Duodenal mucosa (tissue), 2 donors: ENCODE data around the gene ADCY9.
A peak's percentile ranks its signal among the peaks of the same experiment; 100 is the strongest.

Source experiments
- H3K27ac ChIP-seq: one replicate; pipeline ENCODE4 v1.7.0; 2013; ENCODE audit warnings: low read depth, low read length
- H3K27me3 ChIP-seq, 2 donors: one replicate each; pipeline ENCODE4 v1.7.0; 2013; ENCODE audit warnings: low read length in 2 of 2, control low read depth in 1 of 2; ENCODE audit not compliant: insufficient read depth in 2 of 2, control insufficient read depth in 1 of 2
- H3K36me3 ChIP-seq, 2 donors: one replicate each; pipeline ENCODE4 v1.7.0; 2013; ENCODE audit warnings: low read length in 2 of 2, control low read depth in 1 of 2; ENCODE audit not compliant: insufficient read depth in 2 of 2, control insufficient read depth in 1 of 2
- H3K4me1 ChIP-seq, 2 donors: one replicate each; pipeline ENCODE4 v1.7.0; 2013; ENCODE audit warnings: low read length in 2 of 2, control low read depth in 1 of 2; ENCODE audit not compliant: insufficient read depth in 2 of 2, control insufficient read depth in 1 of 2
- H3K4me3 ChIP-seq, 2 donors: one replicate each; pipeline ENCODE4 v1.7.0; 2013; ENCODE audit warnings: low read length in 2 of 2, low read depth in 1 of 2
- H3K9ac ChIP-seq, 2 donors: one replicate each; pipeline ENCODE4 v1.7.0; 2013; ENCODE audit warnings: low read length in 2 of 2, low read depth in 1 of 2
- H3K9me3 ChIP-seq, 2 donors: one replicate each; pipeline ENCODE4 v1.7.0; 2013; ENCODE audit warnings: low read length in 2 of 2, control low read depth in 1 of 2; ENCODE audit not compliant: control insufficient read depth in 1 of 2

Gene ADCY9

DNA sequence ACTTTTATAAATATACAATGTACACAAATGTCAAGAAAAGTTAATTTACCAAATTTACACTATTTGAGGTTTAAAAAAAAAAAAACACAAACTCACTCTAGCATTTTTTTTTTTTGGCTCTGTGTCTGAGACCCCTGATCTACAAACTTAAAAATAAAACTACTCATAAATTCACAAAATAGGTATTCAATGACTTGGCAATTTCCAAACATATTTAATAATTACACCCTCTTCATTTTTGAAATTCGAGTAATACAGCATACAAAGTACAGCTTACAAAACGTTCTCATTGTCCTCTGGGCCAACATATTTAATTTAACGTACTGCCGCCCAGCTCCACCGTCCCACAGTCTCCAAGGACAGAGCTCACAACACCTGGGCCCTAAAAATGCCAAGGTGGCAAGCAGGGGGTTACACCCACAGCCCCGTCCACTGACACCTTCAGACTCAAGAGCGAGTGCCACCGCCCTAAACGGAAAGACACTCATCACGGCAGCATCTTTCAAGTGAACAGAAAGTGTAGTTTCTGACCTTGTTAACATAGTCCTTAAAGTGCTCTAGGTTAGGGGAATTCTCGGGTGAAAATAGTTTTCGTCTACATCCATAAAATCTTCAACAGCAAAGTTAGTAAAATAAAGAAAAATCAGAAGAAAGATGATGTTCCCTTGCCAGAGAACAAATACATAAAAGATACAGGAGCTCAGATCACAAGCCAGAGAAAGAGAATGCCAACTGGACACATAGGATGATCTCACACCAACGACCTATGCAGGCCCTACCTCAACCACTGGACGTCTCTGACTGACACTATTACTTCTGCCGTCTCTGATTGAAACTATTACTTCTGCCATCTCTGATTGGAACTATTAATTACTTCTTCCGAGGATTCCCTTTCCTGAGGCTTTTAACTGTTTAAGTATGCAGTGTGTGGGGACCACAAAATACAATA is 4.2 kb downstream of the ADCY9 start:
- peak overlapping the region in 1 of 2 donors; percentile 48 for H3K9ac ChIP-seq
- H3K27ac ChIP-seq = no peak overlapping the region
- H3K27me3 ChIP-seq = no peaks in the 10 kb centered on the region
- no peaks in the 10 kb centered on the region for H3K36me3 ChIP-seq
- peak overlapping the region; percentile 46 to 70 for H3K4me3 ChIP-seq
- H3K9me3 ChIP-seq = no peaks in the 10 kb centered on the region
- H3K4me1 ChIP-seq = peaks cover 42 to 46% of the 10 kb centered on the region in 2 donors

DNA sequence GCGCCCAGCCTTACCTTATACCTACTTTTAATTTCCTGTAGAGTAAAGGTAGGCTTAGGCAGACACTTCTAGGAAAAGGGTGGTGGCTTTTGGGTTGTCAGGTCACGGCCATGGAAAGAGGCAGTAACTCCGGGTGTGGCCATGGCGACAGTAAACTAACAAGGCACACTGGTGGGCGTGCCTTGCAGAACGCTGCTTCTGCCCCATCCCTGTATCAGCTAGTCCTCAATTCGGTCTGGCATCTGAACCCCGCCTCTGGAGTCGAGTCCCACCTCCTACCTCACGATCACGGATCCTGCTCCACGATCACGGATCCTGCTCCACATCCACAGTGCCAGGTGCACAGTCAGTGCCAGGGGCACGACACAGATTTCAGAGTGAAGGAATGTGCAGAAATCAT is 5.6 kb downstream of the ADCY9 start:
- Histone ChIP-seq H3K4me3 (no peak overlapping the region), H3K9me3 (no peaks in the 10 kb centered on the region), H3K9ac (no peak overlapping the region), H3K27ac (no peak overlapping the region), H3K27me3 (no peaks in the 10 kb centered on the region), H3K4me1 (peaks cover 38 to 42% of the 10 kb centered on the region in 2 donors), H3K36me3 (no peaks in the 10 kb centered on the region)

GRCh38 chr16:4110065-4110464 is 6.2 kb downstream of the ADCY9 start:
- H3K4me3 ChIP-seq = no peak overlapping the region
- peaks cover 38% of the 10 kb centered on the region in 2 donors for H3K4me1 ChIP-seq
- no peaks in the 10 kb centered on the region for H3K36me3 ChIP-seq
- no peak overlapping the region for H3K27ac ChIP-seq
- no peak overlapping the region for H3K9ac ChIP-seq
- H3K9me3 ChIP-seq = no peaks in the 10 kb centered on the region
- no peaks in the 10 kb centered on the region for H3K27me3 ChIP-seq

- Histone ChIP-seq H3K27me3 (no peaks in the 10 kb centered on the region), H3K27ac (no peak overlapping the region), H3K36me3 (no peaks in the 10 kb centered on the region), H3K4me3 (no peak overlapping the region), H3K9me3 (no peaks in the 10 kb centered on the region), H3K9ac (no peak overlapping the region), H3K4me1 (peaks cover 30 to 32% of the 10 kb centered on the region in 2 donors)
Observed at GRCh38 chr16:4109250-4109736, 6.9 kb downstream of the ADCY9 start.

GRCh38 chr16:4106516-4106915 is 9.7 kb downstream of the ADCY9 start:
- H3K27ac ChIP-seq = no peak overlapping the region
- H3K4me3 ChIP-seq = no peak overlapping the region
- H3K4me1 ChIP-seq = peaks cover 7 to 9% of the 10 kb centered on the region in 2 donors
- no peaks in the 10 kb centered on the region for H3K9me3 ChIP-seq
- H3K9ac ChIP-seq = no peak overlapping the region
- no peaks in the 10 kb centered on the region for H3K27me3 ChIP-seq
- peaks cover 0 to 5% of the 10 kb centered on the region in 2 donors for H3K36me3 ChIP-seq

- Histone ChIP-seq H3K9me3 (no peaks in the 10 kb centered on the region), H3K27me3 (no peaks in the 10 kb centered on the region), H3K9ac (no peak overlapping the region), H3K27ac (no peak overlapping the region), H3K36me3 (peaks cover 0 to 5% of the 10 kb centered on the region in 2 donors), H3K4me3 (no peak overlapping the region), H3K4me1 (peaks cover 4 to 5% of the 10 kb centered on the region in 2 donors)
Observed at GRCh38 chr16:4105848-4106247, 10.4 kb downstream of the ADCY9 start.

GRCh38 chr16:4103745-4104144 is 12.5 kb downstream of the ADCY9 start:
- no peaks in the 10 kb centered on the region for H3K4me1 ChIP-seq
- H3K27me3 ChIP-seq = no peaks in the 10 kb centered on the region
- H3K36me3 ChIP-seq = peaks cover 0 to 5% of the 10 kb centered on the region in 2 donors
- H3K9me3 ChIP-seq = no peaks in the 10 kb centered on the region
- H3K9ac ChIP-seq = no peak overlapping the region
- no peak overlapping the region for H3K27ac ChIP-seq
- no peak overlapping the region for H3K4me3 ChIP-seq

GRCh38 chr16:4101421-4102219 is 14.6 kb downstream of the ADCY9 start:
- H3K4me1 ChIP-seq = peaks cover 1 to 5% of the 10 kb centered on the region in 2 donors
- H3K27me3 ChIP-seq = no peaks in the 10 kb centered on the region
- no peak overlapping the region for H3K27ac ChIP-seq
- H3K4me3 ChIP-seq = peak overlapping the region in 1 of 2 donors; percentile 11
- peaks cover 0 to 5% of the 10 kb centered on the region in 2 donors for H3K36me3 ChIP-seq
- H3K9me3 ChIP-seq = no peaks in the 10 kb centered on the region
- no peak overlapping the region for H3K9ac ChIP-seq

- Histone ChIP-seq H3K27ac (no peak overlapping the region), H3K27me3 (no peaks in the 10 kb centered on the region), H3K4me1 (peaks cover 12% of the 10 kb centered on the region in 2 donors), H3K4me3 (no peak overlapping the region), H3K9ac (no peak overlapping the region), H3K36me3 (peaks cover 0 to 5% of the 10 kb centered on the region in 2 donors), H3K9me3 (no peaks in the 10 kb centered on the region)
Observed at GRCh38 chr16:4098501-4098900, 17.7 kb downstream of the ADCY9 start.

DNA sequence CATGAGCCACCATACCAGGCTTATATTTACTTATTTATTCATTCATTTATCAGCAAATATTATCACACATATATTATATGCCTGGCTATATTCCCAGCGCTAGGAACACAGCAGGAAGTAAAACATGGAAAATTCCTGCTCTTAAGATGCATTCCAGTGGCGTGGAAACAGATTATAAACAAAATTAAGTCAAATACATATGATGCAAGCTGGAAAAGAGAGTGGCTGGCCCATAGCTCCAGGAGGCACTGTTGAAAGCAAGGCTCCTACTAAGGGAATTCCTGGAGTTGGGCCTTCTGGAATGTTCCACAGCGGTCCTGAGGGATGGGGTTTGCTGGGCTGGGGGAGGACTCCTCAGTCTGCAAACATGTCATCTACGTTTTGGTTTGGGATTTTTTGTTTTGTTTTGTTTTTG is 18.4 kb downstream of the ADCY9 start:
- no peak overlapping the region for H3K9ac ChIP-seq
- H3K27me3 ChIP-seq = no peaks in the 10 kb centered on the region
- H3K9me3 ChIP-seq = no peaks in the 10 kb centered on the region
- peaks cover 12% of the 10 kb centered on the region in 2 donors for H3K4me1 ChIP-seq
- no peaks in the 10 kb centered on the region for H3K36me3 ChIP-seq
- H3K4me3 ChIP-seq = no peak overlapping the region
- no peak overlapping the region for H3K27ac ChIP-seq
